GM23338 (cell line): ENCODE data around the gene CACNG7. TPM values are rescaled to one million over a fixed set of nuclear protein-coding genes. Genes with fewer than 3 reads are reported as not detected.

Experiments used
- ATAC-seq: fragments of 200-7000 bp; cut with Tn5 transposase; 3 replicates; pipeline ENCODE4 v1.9.1; 2020
- DNase-seq: peaks from one replicate; pipeline ENCODE4 v3.0.0-alpha.2; 2015; ENCODE audit warnings: low spot score
- H2AFZ ChIP-seq: fragments of 200-600 bp; sonication (generic); 2 replicates; pipeline ENCODE4 v1.8.0; 2016; ENCODE audit warnings: antibody characterized with exemption, mild to moderate bottlenecking, moderate library complexity
- H3F3A ChIP-seq: fragments of 200-600 bp; sonication (generic); replicated peaks from 2 replicates; pipeline ENCODE4 v1.8.0; 2017; ENCODE audit warnings: antibody characterized with exemption, mixed run types, low read depth
- H3K27ac ChIP-seq: fragments of 200-600 bp; sonication (generic); 2 replicates; pipeline ENCODE4 v1.6.1; 2016; ENCODE audit warnings: low read depth
- H3K27me3 ChIP-seq: fragments of 200-600 bp; sonication (generic); 2 replicates; pipeline ENCODE4 v1.8.0; 2016; ENCODE audit warnings: mild to moderate bottlenecking, mixed run types, moderate library complexity; ENCODE audit not compliant: insufficient read depth
- H3K36me3 ChIP-seq: fragments of 200-600 bp; sonication (generic); 2 replicates; pipeline ENCODE4 v1.8.0; 2016; ENCODE audit warnings: mild to moderate bottlenecking; ENCODE audit not compliant: insufficient read depth
- H3K4me1 ChIP-seq: fragments of 200-600 bp; sonication (generic); 2 replicates; pipeline ENCODE4 v1.8.0; 2016; ENCODE audit warnings: mild to moderate bottlenecking, moderate library complexity; ENCODE audit not compliant: insufficient read depth
- H3K4me2 ChIP-seq: fragments of 200-600 bp; sonication (generic); 2 replicates; pipeline ENCODE4 v1.7.1; 2017; ENCODE audit warnings: mixed run types
- H3K4me3 ChIP-seq: fragments of 200-600 bp; sonication (generic); 2 replicates; pipeline ENCODE4 v1.6.1; 2016; ENCODE audit warnings: mixed run types
- H3K79me2 ChIP-seq: fragments of 200-600 bp; sonication (generic); replicated peaks from 2 replicates; pipeline ENCODE4 v1.8.0; 2017; ENCODE audit warnings: mild to moderate bottlenecking; ENCODE audit not compliant: insufficient read depth
- H3K9me2 ChIP-seq: fragments of 200-600 bp; sonication (generic); 2 replicates; pipeline ENCODE4 v1.8.0; 2017; ENCODE audit not compliant: insufficient read depth
- H4K20me1 ChIP-seq: fragments of 200-600 bp; sonication (generic); replicated peaks from 2 replicates; pipeline ENCODE4 v1.8.0; 2017; ENCODE audit warnings: mild to moderate bottlenecking; ENCODE audit not compliant: insufficient read depth
- H3K27ac Mint-ChIP-seq: 2 replicates; pipeline ENCODE4 v1.8.0; 2020; ENCODE audit warnings: inconsistent platforms, mild to moderate bottlenecking, moderate library complexity, mixed read lengths
- H3K27me3 Mint-ChIP-seq: 3 replicates; pipeline ENCODE4 v1.8.0; 2022; ENCODE audit warnings: low read depth, mild to moderate bottlenecking, moderate library complexity, mixed read lengths, inconsistent platforms; ENCODE audit not compliant: insufficient read depth, poor library complexity
- H3K36me3 Mint-ChIP-seq: 3 replicates; pipeline ENCODE4 v1.8.0; 2021; ENCODE audit warnings: low read depth, mild to moderate bottlenecking, inconsistent platforms, moderate library complexity, mixed read lengths
- H3K4me1 Mint-ChIP-seq: 3 replicates; pipeline ENCODE4 v1.8.0; 2020; ENCODE audit warnings: mild to moderate bottlenecking, inconsistent platforms, mixed read lengths
- H3K4me3 Mint-ChIP-seq: 3 replicates; pipeline ENCODE4 v1.8.0; 2021; ENCODE audit warnings: moderate library complexity, mild to moderate bottlenecking, inconsistent platforms, mixed read lengths
- H3K9me3 Mint-ChIP-seq: 3 replicates; pipeline ENCODE4 v1.8.0; 2020; ENCODE audit warnings: moderate library complexity, mild to moderate bottlenecking, inconsistent platforms, mixed read lengths
- EZH2 ChIP-seq: fragments of 200-600 bp; sonication (generic); IDR thresholded peaks from one replicate; pipeline ENCODE4 v1.8.0; 2017; ENCODE audit warnings: antibody characterized with exemption, mild to moderate bottlenecking, low read depth; ENCODE audit not compliant: unreplicated experiment
- ZNF331 ChIP-seq: fragments of 250-450 bp; sonication (Bioruptor Pico); IDR thresholded peaks from 2 replicates; pipeline ENCODE4 v1.5.0; 2020; ENCODE audit warnings: low read depth, mild to moderate bottlenecking, moderate library complexity
- polyA plus RNA-seq: library from polyadenylated mRNA; unstranded; fragments of >200 nt; fragmentation: Nextera tagmentation; extraction: Ambion mirVana; gene quantifications from 2 replicates; pipeline ENCODE4 v1.2.1, GENCODE V29; 2016
- total RNA-seq: library from RNA; depleted of rRNA; stranded (reverse); fragments of >200 nt; shearing (Covaris generic); gene quantifications from 2 replicates; pipeline ENCODE4 v1.2.3, GENCODE V29; 2014
- TF ChIP-seq, protein P1 (sequence below): fragments of 250-450 bp; sonication (Bioruptor Pico); IDR thresholded peaks from 2 replicates; pipeline ENCODE4 v1.5.0; 2020; ENCODE audit warnings: mild to moderate bottlenecking, moderate library complexity
- TF ChIP-seq, protein P2 (sequence below), 2 experiments: fragments of 200-600 bp in 1 of 2; sonication (generic) in 1 of 2; conservative IDR thresholded peaks; 2 replicates each; pipeline versions ENCODE4 v1.5.1 to v1.6.1; 2016 to 2017; ENCODE audit warnings: antibody characterized with exemption in 2 of 2, low read depth in 2 of 2, mild to moderate bottlenecking in 2 of 2, moderate library complexity in 1 of 2

CACNG7 gene
- total and polyA plus RNA-seq, 2 experiments from 2014 or later = 9.8 to 15.6 TPM

DNA sequence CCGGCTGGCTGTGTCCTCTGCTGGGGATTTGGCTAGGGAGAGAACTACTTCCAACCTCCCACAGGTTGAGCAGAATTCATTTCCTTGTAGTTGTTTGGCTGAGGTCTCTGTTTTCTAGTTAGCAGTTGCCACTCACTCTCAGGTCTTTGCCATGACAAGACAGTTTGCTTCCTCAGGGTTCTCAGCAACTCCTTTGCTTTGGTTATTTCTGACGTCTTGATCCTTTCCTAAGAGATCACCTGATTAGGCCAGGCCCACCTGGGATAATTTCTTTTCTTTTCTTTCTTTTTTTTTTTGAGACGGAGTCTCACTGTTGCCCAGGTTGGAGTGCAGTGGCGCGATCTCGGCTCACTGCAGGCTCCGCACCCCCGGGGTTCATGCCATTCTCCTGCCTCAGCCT, 44.3 kb downstream of the CACNG7 start:
- peaks cover 11% of the 10 kb centered on the region for H3K27me3 Mint-ChIP-seq
- H3F3A ChIP-seq = peaks cover 12% of the 10 kb centered on the region; the same call in 1 of the 2 replicates
- H2AFZ ChIP-seq = no peak overlapping the region
- no peaks in the 10 kb centered on the region; the same call in 1 of the 2 replicates for H3K27me3 ChIP-seq
- TF ChIP-seq, protein P1, sequence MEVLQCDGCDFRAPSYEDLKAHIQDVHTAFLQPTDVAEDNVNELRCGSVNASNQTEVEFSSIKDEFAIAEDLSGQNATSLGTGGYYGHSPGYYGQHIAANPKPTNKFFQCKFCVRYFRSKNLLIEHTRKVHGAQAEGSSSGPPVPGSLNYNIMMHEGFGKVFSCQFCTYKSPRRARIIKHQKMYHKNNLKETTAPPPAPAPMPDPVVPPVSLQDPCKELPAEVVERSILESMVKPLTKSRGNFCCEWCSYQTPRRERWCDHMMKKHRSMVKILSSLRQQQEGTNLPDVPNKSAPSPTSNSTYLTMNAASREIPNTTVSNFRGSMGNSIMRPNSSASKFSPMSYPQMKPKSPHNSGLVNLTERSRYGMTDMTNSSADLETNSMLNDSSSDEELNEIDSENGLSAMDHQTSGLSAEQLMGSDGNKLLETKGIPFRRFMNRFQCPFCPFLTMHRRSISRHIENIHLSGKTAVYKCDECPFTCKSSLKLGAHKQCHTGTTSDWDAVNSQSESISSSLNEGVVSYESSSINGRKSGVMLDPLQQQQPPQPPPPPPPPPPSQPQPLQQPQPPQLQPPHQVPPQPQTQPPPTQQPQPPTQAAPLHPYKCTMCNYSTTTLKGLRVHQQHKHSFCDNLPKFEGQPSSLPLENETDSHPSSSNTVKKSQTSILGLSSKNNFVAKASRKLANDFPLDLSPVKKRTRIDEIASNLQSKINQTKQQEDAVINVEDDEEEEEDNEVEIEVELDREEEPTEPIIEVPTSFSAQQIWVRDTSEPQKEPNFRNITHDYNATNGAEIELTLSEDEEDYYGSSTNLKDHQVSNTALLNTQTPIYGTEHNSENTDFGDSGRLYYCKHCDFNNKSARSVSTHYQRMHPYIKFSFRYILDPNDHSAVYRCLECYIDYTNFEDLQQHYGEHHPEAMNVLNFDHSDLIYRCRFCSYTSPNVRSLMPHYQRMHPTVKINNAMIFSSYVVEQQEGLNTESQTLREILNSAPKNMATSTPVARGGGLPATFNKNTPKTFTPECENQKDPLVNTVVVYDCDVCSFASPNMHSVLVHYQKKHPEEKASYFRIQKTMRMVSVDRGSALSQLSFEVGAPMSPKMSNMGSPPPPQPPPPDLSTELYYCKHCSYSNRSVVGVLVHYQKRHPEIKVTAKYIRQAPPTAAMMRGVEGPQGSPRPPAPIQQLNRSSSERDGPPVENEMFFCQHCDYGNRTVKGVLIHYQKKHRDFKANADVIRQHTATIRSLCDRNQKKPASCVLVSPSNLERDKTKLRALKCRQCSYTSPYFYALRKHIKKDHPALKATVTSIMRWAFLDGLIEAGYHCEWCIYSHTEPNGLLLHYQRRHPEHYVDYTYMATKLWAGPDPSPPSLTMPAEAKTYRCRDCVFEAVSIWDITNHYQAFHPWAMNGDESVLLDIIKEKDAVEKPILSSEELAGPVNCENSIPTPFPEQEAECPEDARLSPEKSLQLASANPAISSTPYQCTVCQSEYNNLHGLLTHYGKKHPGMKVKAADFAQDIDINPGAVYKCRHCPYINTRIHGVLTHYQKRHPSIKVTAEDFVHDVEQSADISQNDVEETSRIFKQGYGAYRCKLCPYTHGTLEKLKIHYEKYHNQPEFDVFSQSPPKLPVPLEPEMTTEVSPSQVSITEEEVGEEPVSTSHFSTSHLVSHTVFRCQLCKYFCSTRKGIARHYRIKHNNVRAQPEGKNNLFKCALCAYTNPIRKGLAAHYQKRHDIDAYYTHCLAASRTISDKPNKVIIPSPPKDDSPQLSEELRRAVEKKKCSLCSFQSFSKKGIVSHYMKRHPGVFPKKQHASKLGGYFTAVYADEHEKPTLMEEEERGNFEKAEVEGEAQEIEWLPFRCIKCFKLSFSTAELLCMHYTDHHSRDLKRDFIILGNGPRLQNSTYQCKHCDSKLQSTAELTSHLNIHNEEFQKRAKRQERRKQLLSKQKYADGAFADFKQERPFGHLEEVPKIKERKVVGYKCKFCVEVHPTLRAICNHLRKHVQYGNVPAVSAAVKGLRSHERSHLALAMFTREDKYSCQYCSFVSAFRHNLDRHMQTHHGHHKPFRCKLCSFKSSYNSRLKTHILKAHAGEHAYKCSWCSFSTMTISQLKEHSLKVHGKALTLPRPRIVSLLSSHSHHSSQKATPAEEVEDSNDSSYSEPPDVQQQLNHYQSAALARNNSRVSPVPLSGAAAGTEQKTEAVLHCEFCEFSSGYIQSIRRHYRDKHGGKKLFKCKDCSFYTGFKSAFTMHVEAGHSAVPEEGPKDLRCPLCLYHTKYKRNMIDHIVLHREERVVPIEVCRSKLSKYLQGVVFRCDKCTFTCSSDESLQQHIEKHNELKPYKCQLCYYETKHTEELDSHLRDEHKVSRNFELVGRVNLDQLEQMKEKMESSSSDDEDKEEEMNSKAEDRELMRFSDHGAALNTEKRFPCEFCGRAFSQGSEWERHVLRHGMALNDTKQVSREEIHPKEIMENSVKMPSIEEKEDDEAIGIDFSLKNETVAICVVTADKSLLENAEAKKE (CRISPR knock-in tag) = no peak
- TF ChIP-seq ZNF331 (no peak), EZH2 (no peak)
- TF ChIP-seq, protein P2, sequence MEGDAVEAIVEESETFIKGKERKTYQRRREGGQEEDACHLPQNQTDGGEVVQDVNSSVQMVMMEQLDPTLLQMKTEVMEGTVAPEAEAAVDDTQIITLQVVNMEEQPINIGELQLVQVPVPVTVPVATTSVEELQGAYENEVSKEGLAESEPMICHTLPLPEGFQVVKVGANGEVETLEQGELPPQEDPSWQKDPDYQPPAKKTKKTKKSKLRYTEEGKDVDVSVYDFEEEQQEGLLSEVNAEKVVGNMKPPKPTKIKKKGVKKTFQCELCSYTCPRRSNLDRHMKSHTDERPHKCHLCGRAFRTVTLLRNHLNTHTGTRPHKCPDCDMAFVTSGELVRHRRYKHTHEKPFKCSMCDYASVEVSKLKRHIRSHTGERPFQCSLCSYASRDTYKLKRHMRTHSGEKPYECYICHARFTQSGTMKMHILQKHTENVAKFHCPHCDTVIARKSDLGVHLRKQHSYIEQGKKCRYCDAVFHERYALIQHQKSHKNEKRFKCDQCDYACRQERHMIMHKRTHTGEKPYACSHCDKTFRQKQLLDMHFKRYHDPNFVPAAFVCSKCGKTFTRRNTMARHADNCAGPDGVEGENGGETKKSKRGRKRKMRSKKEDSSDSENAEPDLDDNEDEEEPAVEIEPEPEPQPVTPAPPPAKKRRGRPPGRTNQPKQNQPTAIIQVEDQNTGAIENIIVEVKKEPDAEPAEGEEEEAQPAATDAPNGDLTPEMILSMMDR (conservative IDR thresholded peaks at IDR 0.05; ENCODE audit: low read depth in 2 of 2) = no peak
- no peaks in the 10 kb centered on the region; the same call in 1 of the 2 replicates for H3K9me2 ChIP-seq
- DNase-seq (no peak), ATAC-seq (no peak)
- H3K4me2 ChIP-seq = no peak overlapping the region
- H3K9me3 Mint-ChIP-seq = no peaks in the 10 kb centered on the region; the same call in 2 of the 3 replicates
- H3K36me3 Mint-ChIP-seq = peaks cover 3% of the 10 kb centered on the region; the same call in 2 of the 3 replicates
- H3K4me1 ChIP-seq = peaks cover 38% of the 10 kb centered on the region
- no peaks in the 10 kb centered on the region for H3K36me3 ChIP-seq
- no peak overlapping the region for H3K27ac Mint-ChIP-seq
- no peaks in the 10 kb centered on the region for H3K79me2 ChIP-seq
- no peak overlapping the region for H3K4me3 ChIP-seq
- H3K4me3 Mint-ChIP-seq = no peak overlapping the region
- H3K4me1 Mint-ChIP-seq = peaks cover 34% of the 10 kb centered on the region
- H3K27ac ChIP-seq = no peak overlapping the region
- no peaks in the 10 kb centered on the region for H4K20me1 ChIP-seq
